WTC11 (cell line): ENCODE measurements around the gene FOXF2.

Experiments
- CREB1 ChIP-seq: sonication (generic); formaldehyde crosslinking; IDR thresholded peaks from 2 replicates; pipeline ENCODE4 v1.8.0; 2023; ENCODE audit warnings: mild to moderate bottlenecking, missing genetic modification reagents
- CREM ChIP-seq: sonication (generic); formaldehyde crosslinking; IDR thresholded peaks from 2 replicates; pipeline ENCODE4 v1.8.1; 2022; ENCODE audit warnings: mild to moderate bottlenecking, missing genetic modification reagents, moderate library complexity
- ETV6 ChIP-seq: sonication (generic); formaldehyde crosslinking; IDR thresholded peaks from 2 replicates; pipeline ENCODE4 v1.8.1; 2022; ENCODE audit warnings: mild to moderate bottlenecking, missing genetic modification reagents
- GABPB1 ChIP-seq: sonication (generic); formaldehyde crosslinking; IDR thresholded peaks from 2 replicates; pipeline ENCODE4 v1.8.1; 2023; ENCODE audit warnings: mild to moderate bottlenecking, missing genetic modification reagents
- ZNF138 ChIP-seq: sonication (generic); formaldehyde crosslinking; conservative IDR thresholded peaks from 2 replicates; pipeline ENCODE4 v1.8.1; 2022; ENCODE audit warnings: mild to moderate bottlenecking, moderate library complexity, missing genetic modification reagents
- TF ChIP-seq, protein P1 (sequence below): fragments of 200-600 bp; IDR thresholded peaks from 2 replicates; pipeline ENCODE4 v1.8.0; 2022; ENCODE audit warnings: antibody characterized with exemption
- TF ChIP-seq, protein P2 (sequence below): sonication (generic); formaldehyde crosslinking; IDR thresholded peaks from 2 replicates; pipeline ENCODE4 v1.8.0; 2022; ENCODE audit warnings: mild to moderate bottlenecking, missing genetic modification reagents
- TF ChIP-seq, protein P3 (sequence below): sonication (generic); formaldehyde crosslinking; IDR thresholded peaks from 2 replicates; pipeline ENCODE4 v1.8.1; 2022; ENCODE audit warnings: low read depth, missing genetic modification reagents, borderline replicate concordance
- TF ChIP-seq, protein P4 (sequence below): sonication (generic); formaldehyde crosslinking; IDR thresholded peaks from 2 replicates; pipeline ENCODE4 v1.8.0; 2022; ENCODE audit warnings: mild to moderate bottlenecking, missing genetic modification reagents
- TF ChIP-seq, protein P5 (sequence below): sonication (generic); formaldehyde crosslinking; conservative IDR thresholded peaks from 2 replicates; pipeline ENCODE4 v1.8.1; 2023; ENCODE audit warnings: mild to moderate bottlenecking, low read depth, missing genetic modification reagents, moderate library complexity
- TF ChIP-seq, protein P6 (sequence below): sonication (generic); formaldehyde crosslinking; IDR thresholded peaks from 2 replicates; pipeline ENCODE4 v1.8.1; 2023; ENCODE audit warnings: mild to moderate bottlenecking, missing genetic modification reagents

DNA sequence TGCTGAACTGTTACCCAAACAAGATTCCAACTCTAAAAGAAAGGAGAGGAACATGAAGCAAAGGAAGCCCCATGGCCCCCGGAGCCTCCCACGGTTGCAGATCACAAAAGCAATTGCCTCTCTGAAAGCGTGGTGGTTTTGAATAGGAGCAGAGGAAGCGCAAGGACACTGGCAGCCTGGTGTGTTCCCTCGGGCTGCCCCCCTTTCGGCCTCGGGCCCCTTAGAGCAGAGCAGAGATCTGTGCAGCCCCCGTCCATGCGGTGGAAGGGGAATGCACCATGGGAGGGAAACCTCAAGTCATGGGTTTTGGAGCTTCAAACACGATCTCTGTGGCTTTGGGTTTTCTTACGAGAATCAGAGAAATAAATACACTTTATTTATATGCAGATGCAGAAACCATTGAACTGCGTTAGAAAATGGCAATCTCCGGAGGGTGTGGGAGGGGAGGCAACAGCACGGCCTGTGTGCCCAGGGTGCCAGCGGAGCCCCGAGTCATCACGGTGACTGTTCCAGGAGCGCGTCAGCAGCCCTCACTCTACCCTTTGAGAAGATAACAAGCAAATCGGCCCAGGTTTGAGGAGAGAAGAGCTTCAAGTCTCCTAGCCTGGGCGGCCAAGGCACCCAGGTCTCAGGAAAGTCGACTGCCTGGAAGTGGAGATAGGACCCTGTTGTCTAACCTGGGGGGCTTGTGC, 20.5 kb downstream of the FOXF2 start:
- TF ChIP-seq, protein P1, sequence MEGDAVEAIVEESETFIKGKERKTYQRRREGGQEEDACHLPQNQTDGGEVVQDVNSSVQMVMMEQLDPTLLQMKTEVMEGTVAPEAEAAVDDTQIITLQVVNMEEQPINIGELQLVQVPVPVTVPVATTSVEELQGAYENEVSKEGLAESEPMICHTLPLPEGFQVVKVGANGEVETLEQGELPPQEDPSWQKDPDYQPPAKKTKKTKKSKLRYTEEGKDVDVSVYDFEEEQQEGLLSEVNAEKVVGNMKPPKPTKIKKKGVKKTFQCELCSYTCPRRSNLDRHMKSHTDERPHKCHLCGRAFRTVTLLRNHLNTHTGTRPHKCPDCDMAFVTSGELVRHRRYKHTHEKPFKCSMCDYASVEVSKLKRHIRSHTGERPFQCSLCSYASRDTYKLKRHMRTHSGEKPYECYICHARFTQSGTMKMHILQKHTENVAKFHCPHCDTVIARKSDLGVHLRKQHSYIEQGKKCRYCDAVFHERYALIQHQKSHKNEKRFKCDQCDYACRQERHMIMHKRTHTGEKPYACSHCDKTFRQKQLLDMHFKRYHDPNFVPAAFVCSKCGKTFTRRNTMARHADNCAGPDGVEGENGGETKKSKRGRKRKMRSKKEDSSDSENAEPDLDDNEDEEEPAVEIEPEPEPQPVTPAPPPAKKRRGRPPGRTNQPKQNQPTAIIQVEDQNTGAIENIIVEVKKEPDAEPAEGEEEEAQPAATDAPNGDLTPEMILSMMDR, result no peak
- TF ChIP-seq GABPB1, result no peak
- TF ChIP-seq ZNF138 (CRISPR knock-in tag), result no peak
- no peak for TF ChIP-seq ETV6
- TF ChIP-seq, protein P2, sequence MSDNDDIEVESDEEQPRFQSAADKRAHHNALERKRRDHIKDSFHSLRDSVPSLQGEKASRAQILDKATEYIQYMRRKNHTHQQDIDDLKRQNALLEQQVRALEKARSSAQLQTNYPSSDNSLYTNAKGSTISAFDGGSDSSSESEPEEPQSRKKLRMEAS (CRISPR knock-in tag), result no peak
- TF ChIP-seq CREB1 (CRISPR knock-in tag), result no peak
- TF ChIP-seq, protein P3, sequence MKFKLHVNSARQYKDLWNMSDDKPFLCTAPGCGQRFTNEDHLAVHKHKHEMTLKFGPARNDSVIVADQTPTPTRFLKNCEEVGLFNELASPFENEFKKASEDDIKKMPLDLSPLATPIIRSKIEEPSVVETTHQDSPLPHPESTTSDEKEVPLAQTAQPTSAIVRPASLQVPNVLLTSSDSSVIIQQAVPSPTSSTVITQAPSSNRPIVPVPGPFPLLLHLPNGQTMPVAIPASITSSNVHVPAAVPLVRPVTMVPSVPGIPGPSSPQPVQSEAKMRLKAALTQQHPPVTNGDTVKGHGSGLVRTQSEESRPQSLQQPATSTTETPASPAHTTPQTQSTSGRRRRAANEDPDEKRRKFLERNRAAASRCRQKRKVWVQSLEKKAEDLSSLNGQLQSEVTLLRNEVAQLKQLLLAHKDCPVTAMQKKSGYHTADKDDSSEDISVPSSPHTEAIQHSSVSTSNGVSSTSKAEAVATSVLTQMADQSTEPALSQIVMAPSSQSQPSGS (CRISPR knock-in tag), result no peak
- TF ChIP-seq, protein P4, sequence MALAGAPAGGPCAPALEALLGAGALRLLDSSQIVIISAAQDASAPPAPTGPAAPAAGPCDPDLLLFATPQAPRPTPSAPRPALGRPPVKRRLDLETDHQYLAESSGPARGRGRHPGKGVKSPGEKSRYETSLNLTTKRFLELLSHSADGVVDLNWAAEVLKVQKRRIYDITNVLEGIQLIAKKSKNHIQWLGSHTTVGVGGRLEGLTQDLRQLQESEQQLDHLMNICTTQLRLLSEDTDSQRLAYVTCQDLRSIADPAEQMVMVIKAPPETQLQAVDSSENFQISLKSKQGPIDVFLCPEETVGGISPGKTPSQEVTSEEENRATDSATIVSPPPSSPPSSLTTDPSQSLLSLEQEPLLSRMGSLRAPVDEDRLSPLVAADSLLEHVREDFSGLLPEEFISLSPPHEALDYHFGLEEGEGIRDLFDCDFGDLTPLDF (CRISPR knock-in tag), result no peak
- TF ChIP-seq, protein P5, sequence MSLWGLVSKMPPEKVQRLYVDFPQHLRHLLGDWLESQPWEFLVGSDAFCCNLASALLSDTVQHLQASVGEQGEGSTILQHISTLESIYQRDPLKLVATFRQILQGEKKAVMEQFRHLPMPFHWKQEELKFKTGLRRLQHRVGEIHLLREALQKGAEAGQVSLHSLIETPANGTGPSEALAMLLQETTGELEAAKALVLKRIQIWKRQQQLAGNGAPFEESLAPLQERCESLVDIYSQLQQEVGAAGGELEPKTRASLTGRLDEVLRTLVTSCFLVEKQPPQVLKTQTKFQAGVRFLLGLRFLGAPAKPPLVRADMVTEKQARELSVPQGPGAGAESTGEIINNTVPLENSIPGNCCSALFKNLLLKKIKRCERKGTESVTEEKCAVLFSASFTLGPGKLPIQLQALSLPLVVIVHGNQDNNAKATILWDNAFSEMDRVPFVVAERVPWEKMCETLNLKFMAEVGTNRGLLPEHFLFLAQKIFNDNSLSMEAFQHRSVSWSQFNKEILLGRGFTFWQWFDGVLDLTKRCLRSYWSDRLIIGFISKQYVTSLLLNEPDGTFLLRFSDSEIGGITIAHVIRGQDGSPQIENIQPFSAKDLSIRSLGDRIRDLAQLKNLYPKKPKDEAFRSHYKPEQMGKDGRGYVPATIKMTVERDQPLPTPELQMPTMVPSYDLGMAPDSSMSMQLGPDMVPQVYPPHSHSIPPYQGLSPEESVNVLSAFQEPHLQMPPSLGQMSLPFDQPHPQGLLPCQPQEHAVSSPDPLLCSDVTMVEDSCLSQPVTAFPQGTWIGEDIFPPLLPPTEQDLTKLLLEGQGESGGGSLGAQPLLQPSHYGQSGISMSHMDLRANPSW (CRISPR knock-in tag), result no peak
- TF ChIP-seq, protein P6, sequence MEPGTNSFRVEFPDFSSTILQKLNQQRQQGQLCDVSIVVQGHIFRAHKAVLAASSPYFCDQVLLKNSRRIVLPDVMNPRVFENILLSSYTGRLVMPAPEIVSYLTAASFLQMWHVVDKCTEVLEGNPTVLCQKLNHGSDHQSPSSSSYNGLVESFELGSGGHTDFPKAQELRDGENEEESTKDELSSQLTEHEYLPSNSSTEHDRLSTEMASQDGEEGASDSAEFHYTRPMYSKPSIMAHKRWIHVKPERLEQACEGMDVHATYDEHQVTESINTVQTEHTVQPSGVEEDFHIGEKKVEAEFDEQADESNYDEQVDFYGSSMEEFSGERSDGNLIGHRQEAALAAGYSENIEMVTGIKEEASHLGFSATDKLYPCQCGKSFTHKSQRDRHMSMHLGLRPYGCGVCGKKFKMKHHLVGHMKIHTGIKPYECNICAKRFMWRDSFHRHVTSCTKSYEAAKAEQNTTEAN (CRISPR knock-in tag), result no peak
- no peak for TF ChIP-seq CREM
